HCT116 (cell line): ENCODE data around the gene HDDC3. TPM values are rescaled to one million over a fixed set of nuclear protein-coding genes. Genes with fewer than 3 reads are reported as not detected.

Experiments used
- ATAC-seq: fragments of 200-7000 bp; cut with Tn5 transposase; 2 replicates; pipeline ENCODE4 v1.9.1; 2020; ENCODE audit warnings: mild to moderate bottlenecking, moderate library complexity
- BruUV-seq: library from RNA; stranded (reverse); fragments of 400-500 nt; replicated peaks from 2 replicates; lab custom pipeline; 2021; lab: Mats Ljungman, UMichigan
- CTCF ChIA-PET: fragments of 300-600 bp; sonication (Branson Sonifier 250); formaldehyde crosslinking; loops from one replicate; lab custom pipeline; 2021; ENCODE audit warnings: antibody characterized with exemption; lab: Charles Lee
- POLR2A ChIA-PET: fragments of 300-600, 350-600 bp; sonication (Branson Sonifier 250); formaldehyde crosslinking; loops from one replicate; lab custom pipeline; 2021; ENCODE audit warnings: antibody characterized with exemption; lab: Charles Lee
- RAD21 ChIA-PET, 2 experiments: fragments of 300-600 bp; sonication (Branson Sonifier 250); formaldehyde crosslinking; loops; one replicate each; lab custom pipeline; 2023; ENCODE audit warnings: low total read pairs in 2 of 2; ENCODE audit not compliant: uncharacterized antibody in 2 of 2, unreplicated experiment in 2 of 2, low non-redundant PET in 1 of 2; lab: Charles Lee
- DNase-seq: peaks from one replicate; pipeline ENCODE4 v3.0.0-alpha.2; 2010; ENCODE audit warnings: low read depth, low spot score
- H2AFZ ChIP-seq: fragments of 200-600 bp; shearing (Covaris generic), sonication (generic); 2 replicates; pipeline ENCODE4 v1.6.1; 2017; ENCODE audit warnings: low read depth, mixed run types, mixed read lengths, antibody characterized with exemption, low read length; ENCODE audit not compliant: poor library complexity, severe bottlenecking
- H3K27ac ChIP-seq: 2 replicates; pipeline ENCODE4 v1.5.1; 2012; ENCODE audit warnings: low read depth, low read length
- H3K27me3 ChIP-seq: fragments of 200-600 bp; sonication (generic); 2 replicates; pipeline ENCODE4 v1.6.1; 2016; ENCODE audit warnings: mixed run types, low read length, mixed read lengths; ENCODE audit not compliant: insufficient read depth
- H3K36me3 ChIP-seq, 2 experiments: fragments of 200-500 bp in 1 of 2; fragments of 200-600 bp in 1 of 2; sonication (Bioruptor generic) in 1 of 2; sonication (generic) in 1 of 2; 2 replicates each; pipeline versions ENCODE4 v1.5.1 to v1.6.1; 2014 to 2016; ENCODE audit warnings: low read length in 2 of 2, inconsistent platforms in 1 of 2, mixed read lengths in 1 of 2, mixed run types in 1 of 2; ENCODE audit not compliant: insufficient read depth in 2 of 2, control insufficient read depth in 1 of 2
- H3K4me1 ChIP-seq, 2 experiments: fragments of 200-600 bp in 1 of 2; sonication (generic) in 1 of 2; 2 replicates each; pipeline versions ENCODE4 v1.5.1 to v1.6.1; 2012 to 2017; ENCODE audit warnings: low read length in 2 of 2, inconsistent platforms in 1 of 2, mild to moderate bottlenecking in 1 of 2, mixed read lengths in 1 of 2, mixed run types in 1 of 2, moderate library complexity in 1 of 2; ENCODE audit not compliant: insufficient read depth in 2 of 2, control insufficient read depth in 1 of 2
- H3K4me2 ChIP-seq: fragments of 200-600 bp; sonication (generic); 2 replicates; pipeline ENCODE4 v1.6.1; 2017; ENCODE audit warnings: mixed run types, low read length, mixed read lengths
- H3K4me3 ChIP-seq, 2 experiments: fragments of 200-600 bp in 1 of 2; sonication (generic) in 1 of 2; replicated peaks in 1 of 2; 2 replicates each; pipeline ENCODE4 v1.5.1; 2011 to 2016; ENCODE audit warnings: low read length in 2 of 2, control low read depth in 1 of 2, low read depth in 1 of 2, mild to moderate bottlenecking in 1 of 2, mixed read lengths in 1 of 2, mixed run types in 1 of 2
- H3K79me2 ChIP-seq: fragments of 200-600 bp; sonication (generic); 2 replicates; pipeline ENCODE4 v1.6.1; 2017; ENCODE audit warnings: mild to moderate bottlenecking, mixed run types, low read length, moderate library complexity, mixed read lengths; ENCODE audit not compliant: insufficient read depth
- H3K9ac ChIP-seq: fragments of 200-600 bp; sonication (generic); 2 replicates; pipeline ENCODE4 v1.6.1; 2016; ENCODE audit warnings: low read length, mixed read lengths
- H3K9me2 ChIP-seq: fragments of 200-600 bp; sonication (generic), shearing (Covaris generic); 2 replicates; pipeline ENCODE4 v1.6.1; 2017; ENCODE audit warnings: mixed run types, mild to moderate bottlenecking, moderate library complexity; ENCODE audit not compliant: insufficient read depth
- H3K9me3 ChIP-seq, 2 experiments: fragments of 200-500 bp in 1 of 2; fragments of 200-600 bp in 1 of 2; sonication (Bioruptor generic) in 1 of 2; sonication (generic) in 1 of 2; 2 replicates each; pipeline ENCODE4 v1.6.1; 2014 to 2017; ENCODE audit warnings: low read length in 2 of 2, mixed read lengths in 2 of 2, inconsistent platforms in 1 of 2, low read depth in 1 of 2, mild to moderate bottlenecking in 1 of 2, mixed run types in 1 of 2, moderate library complexity in 1 of 2; ENCODE audit not compliant: control insufficient read depth in 1 of 2, insufficient read depth in 1 of 2
- H4K20me1 ChIP-seq: fragments of 200-600 bp; sonication (generic), shearing (Covaris generic); 2 replicates; pipeline ENCODE4 v1.6.1; 2017; ENCODE audit warnings: mixed run types, mild to moderate bottlenecking, moderate library complexity; ENCODE audit not compliant: insufficient read depth
- CBX3 ChIP-seq: IDR thresholded peaks from 2 replicates; pipeline ENCODE4 v1.6.1; 2012; ENCODE audit warnings: low read depth
- EGR1 ChIP-seq: IDR thresholded peaks from 2 replicates; pipeline ENCODE4 v1.6.1; 2012; ENCODE audit warnings: low read depth
- ELF1 ChIP-seq: IDR thresholded peaks from 2 replicates; pipeline ENCODE4 v1.6.1; 2012; ENCODE audit warnings: low read depth, borderline replicate concordance
- FOSL1 ChIP-seq: IDR thresholded peaks from 2 replicates; pipeline ENCODE4 v1.6.1; 2012; ENCODE audit warnings: low read depth
- JUND ChIP-seq: IDR thresholded peaks from 2 replicates; pipeline ENCODE4 v1.6.1; 2012
- POLR2A ChIP-seq: IDR thresholded peaks from 2 replicates; pipeline ENCODE4 v1.7.0; 2011; ENCODE audit warnings: borderline replicate concordance; ENCODE audit not compliant: insufficient read depth, insufficient read length; ENCODE audit errors: extremely low read depth
- POLR2AphosphoS5 ChIP-seq: IDR thresholded peaks from 2 replicates; pipeline ENCODE4 v1.6.1; 2011; ENCODE audit warnings: mild to moderate bottlenecking, low read depth, low read length, moderate library complexity
- RAD21 ChIP-seq: IDR thresholded peaks from 2 replicates; pipeline ENCODE4 v1.6.1; 2012; ENCODE audit warnings: low read depth, mild to moderate bottlenecking
- SRF ChIP-seq: IDR thresholded peaks from 2 replicates; pipeline ENCODE4 v1.6.1; 2012; ENCODE audit warnings: low read depth
- ZFX ChIP-seq: fragments of 450-650 bp; IDR thresholded peaks from 2 replicates; pipeline ENCODE4 v1.6.1; 2017
- intact Hi-C: fragments of 100-400 bp; cut with micrococcal nuclease; formaldehyde crosslinking; loops from 2 replicates; pipeline ENCODE4 v1.10.0; 2022
- total RNA-seq: library from RNA; stranded (reverse); gene quantifications from one replicate; pipeline ENCODE4 v1.2.1, GENCODE V29; 2021; ENCODE audit not compliant: unreplicated experiment
- TF ChIP-seq, protein P1 (sequence below): IDR thresholded peaks from 2 replicates; pipeline ENCODE4 v1.6.1; 2012; ENCODE audit warnings: low read depth
- TF ChIP-seq, protein P2 (sequence below): IDR thresholded peaks from 2 replicates; pipeline ENCODE4 v1.6.1; 2012
- TF ChIP-seq, protein P3 (sequence below): IDR thresholded peaks from 2 replicates; pipeline ENCODE4 v1.6.1; 2012

HDDC3 gene
- total RNA-seq, 1 experiment from 2014 or later, result 20.4 TPM

DNA sequence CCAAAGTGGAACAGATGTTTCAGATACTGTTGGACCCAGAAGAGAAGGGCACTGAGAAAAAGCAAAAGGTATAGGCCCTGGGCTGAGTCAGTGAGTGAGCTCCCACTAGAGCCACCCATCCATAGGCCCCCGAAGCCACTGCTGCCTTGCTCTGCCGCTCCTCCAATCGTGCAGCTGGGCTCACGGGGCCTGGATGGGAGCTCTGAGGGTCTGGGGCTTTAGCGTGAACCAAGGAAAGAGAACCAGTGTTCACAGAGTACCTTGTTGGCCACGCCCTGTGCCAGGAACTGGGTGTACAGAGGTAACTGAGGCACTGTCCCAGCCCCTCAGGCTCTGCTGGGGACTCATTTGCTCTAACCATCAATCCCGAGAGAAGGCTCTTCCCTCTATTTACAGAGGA, 7.4 kb upstream of the HDDC3 start:
- H3K9ac ChIP-seq, result no peak overlapping the region
- H3K79me2 ChIP-seq, result peaks cover 20% of the 10 kb centered on the region; the same call in 1 of the 2 replicates
- BruUV-seq, result no TSS peak
- POLR2A ChIA-PET, result interaction anchor here (0.5 to 1.1 kb wide), 2 partner anchors 15 to 224 kb away, joined by 3 read pairs; partner anchors contain the start of gene RCCD1
- no peak overlapping the region for H3K4me2 ChIP-seq
- H4K20me1 ChIP-seq, result no peaks in the 10 kb centered on the region
- peaks cover 3 to 10% of the 10 kb centered on the region in 2 experiments; a peak in 3 of 4 replicates for H3K4me1 ChIP-seq
- H3K27me3 ChIP-seq, result no peaks in the 10 kb centered on the region
- H3K36me3 ChIP-seq, result peaks cover 24 to 40% of the 10 kb centered on the region in 2 experiments
- H3K4me3 ChIP-seq, result no peak overlapping the region
- TF ChIP-seq CBX3, result no peak
- TF ChIP-seq POLR2AphosphoS5, result no peak
- TF ChIP-seq, protein P1, sequence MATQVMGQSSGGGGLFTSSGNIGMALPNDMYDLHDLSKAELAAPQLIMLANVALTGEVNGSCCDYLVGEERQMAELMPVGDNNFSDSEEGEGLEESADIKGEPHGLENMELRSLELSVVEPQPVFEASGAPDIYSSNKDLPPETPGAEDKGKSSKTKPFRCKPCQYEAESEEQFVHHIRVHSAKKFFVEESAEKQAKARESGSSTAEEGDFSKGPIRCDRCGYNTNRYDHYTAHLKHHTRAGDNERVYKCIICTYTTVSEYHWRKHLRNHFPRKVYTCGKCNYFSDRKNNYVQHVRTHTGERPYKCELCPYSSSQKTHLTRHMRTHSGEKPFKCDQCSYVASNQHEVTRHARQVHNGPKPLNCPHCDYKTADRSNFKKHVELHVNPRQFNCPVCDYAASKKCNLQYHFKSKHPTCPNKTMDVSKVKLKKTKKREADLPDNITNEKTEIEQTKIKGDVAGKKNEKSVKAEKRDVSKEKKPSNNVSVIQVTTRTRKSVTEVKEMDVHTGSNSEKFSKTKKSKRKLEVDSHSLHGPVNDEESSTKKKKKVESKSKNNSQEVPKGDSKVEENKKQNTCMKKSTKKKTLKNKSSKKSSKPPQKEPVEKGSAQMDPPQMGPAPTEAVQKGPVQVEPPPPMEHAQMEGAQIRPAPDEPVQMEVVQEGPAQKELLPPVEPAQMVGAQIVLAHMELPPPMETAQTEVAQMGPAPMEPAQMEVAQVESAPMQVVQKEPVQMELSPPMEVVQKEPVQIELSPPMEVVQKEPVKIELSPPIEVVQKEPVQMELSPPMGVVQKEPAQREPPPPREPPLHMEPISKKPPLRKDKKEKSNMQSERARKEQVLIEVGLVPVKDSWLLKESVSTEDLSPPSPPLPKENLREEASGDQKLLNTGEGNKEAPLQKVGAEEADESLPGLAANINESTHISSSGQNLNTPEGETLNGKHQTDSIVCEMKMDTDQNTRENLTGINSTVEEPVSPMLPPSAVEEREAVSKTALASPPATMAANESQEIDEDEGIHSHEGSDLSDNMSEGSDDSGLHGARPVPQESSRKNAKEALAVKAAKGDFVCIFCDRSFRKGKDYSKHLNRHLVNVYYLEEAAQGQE, result no peak
- no peak for TF ChIP-seq FOSL1
- TF ChIP-seq, all 23 proteins: peak for 0
- no peak for ATAC-seq
- intact Hi-C loops, result no loop called here
- CTCF ChIA-PET, result no interaction called here
- RAD21 ChIA-PET, result no interaction called here
- no peaks in the 10 kb centered on the region for H3K9me3 ChIP-seq
- DNase-seq, result no peak
- H3K9me2 ChIP-seq, result no peaks in the 10 kb centered on the region
- no peak overlapping the region for H2AFZ ChIP-seq
- H3K27ac ChIP-seq, result no peak overlapping the region

DNA sequence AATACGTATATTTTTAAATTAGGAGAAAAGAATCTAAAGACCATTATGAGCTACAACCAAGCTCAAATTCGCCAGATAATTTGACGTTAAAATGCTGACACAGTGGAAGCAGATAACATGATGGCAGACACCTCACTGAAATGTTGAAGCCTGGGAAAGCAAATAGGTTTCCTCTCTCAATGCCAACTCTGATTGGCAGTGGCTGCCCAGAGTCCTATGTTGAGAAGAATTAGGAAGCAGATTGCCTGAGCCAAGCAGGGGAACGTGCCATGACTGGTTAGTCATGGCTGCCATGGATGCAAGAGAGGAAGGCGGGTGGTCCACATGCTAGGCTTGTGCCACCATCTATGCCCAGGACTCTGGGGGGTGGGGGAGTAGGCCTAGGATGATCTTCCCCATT, 5.9 kb upstream of the HDDC3 start:
- RAD21 ChIA-PET, result no interaction called here

More for the DNA sequence above, 5.9 kb upstream of the HDDC3 start:
- Histone ChIP-seq H3K27ac (no peak overlapping the region), H3K4me3 (no peak overlapping the region), H3K27me3 (no peaks in the 10 kb centered on the region), H3K79me2 (peaks cover 20% of the 10 kb centered on the region; the same call in 1 of the 2 replicates), H4K20me1 (no peaks in the 10 kb centered on the region), H3K9me2 (no peaks in the 10 kb centered on the region), H3K4me2 (no peak overlapping the region), H3K9ac (no peak overlapping the region), H2AFZ (no peak overlapping the region), H3K9me3 (no peaks in the 10 kb centered on the region), H3K36me3 (peaks cover 22 to 31% of the 10 kb centered on the region in 2 experiments), H3K4me1 (peaks cover 6 to 22% of the 10 kb centered on the region in 2 experiments; a peak in 3 of 4 replicates)
- ATAC-seq (no peak), DNase-seq (no peak)
- intact Hi-C loops, result no loop called here
- TF ChIP-seq, protein P2, sequence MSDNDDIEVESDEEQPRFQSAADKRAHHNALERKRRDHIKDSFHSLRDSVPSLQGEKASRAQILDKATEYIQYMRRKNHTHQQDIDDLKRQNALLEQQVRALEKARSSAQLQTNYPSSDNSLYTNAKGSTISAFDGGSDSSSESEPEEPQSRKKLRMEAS, result no peak
- TF ChIP-seq ZFX, result no peak
- TF ChIP-seq, protein P3, sequence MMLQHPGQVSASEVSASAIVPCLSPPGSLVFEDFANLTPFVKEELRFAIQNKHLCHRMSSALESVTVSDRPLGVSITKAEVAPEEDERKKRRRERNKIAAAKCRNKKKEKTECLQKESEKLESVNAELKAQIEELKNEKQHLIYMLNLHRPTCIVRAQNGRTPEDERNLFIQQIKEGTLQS, result no peak
- TF ChIP-seq JUND, result no peak
- TF ChIP-seq EGR1, result no peak
- TF ChIP-seq SRF, result no peak
- no peak for TF ChIP-seq RAD21
- no peak for TF ChIP-seq ELF1
- TF ChIP-seq POLR2A, result no peak
- TF ChIP-seq, protein P1, result no peak
- no peak for TF ChIP-seq CBX3
- BruUV-seq, result no TSS peak
- POLR2A ChIA-PET, result no interaction called here
- CTCF ChIA-PET, result no interaction called here
